HepG2 (cell line): ENCODE measurements around the gene PLIN5. TPM values are rescaled to one million over a fixed set of nuclear protein-coding genes. Genes with fewer than 3 reads are reported as not detected.

Experiments used
- E2F5 ChIP-seq: sonication (generic); formaldehyde crosslinking; conservative IDR thresholded peaks from 2 replicates; pipeline ENCODE4 v1.4.0; 2020; ENCODE audit warnings: missing genetic modification reagents
- EP300 ChIP-seq, 3 experiments: sonication (generic) in 1 of 3; formaldehyde crosslinking in 1 of 3; IDR thresholded peaks; 2 replicates each; pipeline versions ENCODE4 v1.5.1 to v1.6.1; 2011 to 2020; ENCODE audit warnings: low read depth in 2 of 3, low read length in 2 of 3, borderline replicate concordance in 1 of 3, improper control_type of control experiment in 1 of 3, mild to moderate bottlenecking in 1 of 3, missing genetic modification reagents in 1 of 3, moderate library complexity in 1 of 3
- IKZF4 ChIP-seq: sonication (generic); formaldehyde crosslinking; IDR thresholded peaks from 2 replicates; pipeline ENCODE4 v1.5.1; 2020; ENCODE audit warnings: borderline replicate concordance, mild to moderate bottlenecking, low read depth, missing genetic modification reagents; ENCODE audit errors: not compliant biosample characterization
- MED1 ChIP-seq: sonication (generic); formaldehyde crosslinking; IDR thresholded peaks from 2 replicates; pipeline ENCODE4 v1.4.0; 2020; ENCODE audit warnings: missing genetic modification reagents
- MTF2 ChIP-seq: sonication (generic); formaldehyde crosslinking; IDR thresholded peaks from 2 replicates; pipeline ENCODE4 v1.5.0; 2020; ENCODE audit warnings: missing genetic modification reagents, borderline replicate concordance
- MZF1 ChIP-seq: sonication (generic); formaldehyde crosslinking; IDR thresholded peaks from 2 replicates; pipeline ENCODE4 v1.8.1; 2023; ENCODE audit warnings: mild to moderate bottlenecking, missing genetic modification reagents, borderline replicate concordance
- PAF1 ChIP-seq: IDR thresholded peaks from 2 replicates; pipeline ENCODE4 v1.6.1; 2016; ENCODE audit warnings: missing genetic modification reagents, missing compliant biosample characterization
- RBAK ChIP-seq: sonication (generic); formaldehyde crosslinking; IDR thresholded peaks from 2 replicates; pipeline ENCODE4 v1.5.1; 2020; ENCODE audit warnings: mild to moderate bottlenecking, missing genetic modification reagents
- SAP130 ChIP-seq: IDR thresholded peaks from 2 replicates; pipeline ENCODE4 v1.6.1; 2016; ENCODE audit warnings: low read depth
- SNAPC5 ChIP-seq: sonication (generic); formaldehyde crosslinking; IDR thresholded peaks from 2 replicates; pipeline ENCODE4 v1.8.1; 2023; ENCODE audit warnings: mild to moderate bottlenecking, missing genetic modification reagents, borderline replicate concordance
- SP1 ChIP-seq, 2 experiments: fragments of 450-650 bp in 1 of 2; sonication (generic) in 1 of 2; formaldehyde crosslinking in 1 of 2; IDR thresholded peaks; 2 replicates each; pipeline versions ENCODE4 v1.4.0 to v1.6.1; 2016 to 2020; ENCODE audit warnings: missing genetic modification reagents in 1 of 2
- ZNF510 ChIP-seq: sonication (generic); formaldehyde crosslinking; IDR thresholded peaks from 2 replicates; pipeline ENCODE4 v1.4.0; 2020; ENCODE audit warnings: low read depth, mild to moderate bottlenecking, missing genetic modification reagents
- ZNF747 ChIP-seq: sonication (generic); formaldehyde crosslinking; IDR thresholded peaks from 2 replicates; pipeline ENCODE4 v1.8.1; 2023; ENCODE audit warnings: missing genetic modification reagents, mild to moderate bottlenecking, borderline replicate concordance
- ZNF83 ChIP-seq: sonication (generic); formaldehyde crosslinking; IDR thresholded peaks from 2 replicates; pipeline ENCODE4 v1.4.0; 2020; ENCODE audit warnings: missing genetic modification reagents, mild to moderate bottlenecking, borderline replicate concordance
- polyA plus RNA-seq, 8 experiments: library from polyadenylated mRNA; depleted of rRNA in 3 of 8; stranded (reverse) in 7 of 8; unstranded in 1 of 8; fragments of >200 nt; fragmentation: Illumina TruSeq in 4 of 8; extraction: Trizol in 4 of 8; gene quantifications; 2 replicates each; pipeline versions ENCODE4 v1.2.1 to v1.2.3, GENCODE V29; 2011 to 2016; ENCODE audit warnings: low read depth in 4 of 8, missing spikeins in 1 of 8, mixed read lengths in 1 of 8; ENCODE audit not compliant: insufficient read depth in 1 of 8
- total RNA-seq, 5 experiments: library from RNA; depleted of rRNA; stranded (reverse); fragments of >200 nt; fragmentation: Illumina TruSeq; extraction: Trizol; gene quantifications; 2 replicates each; pipeline ENCODE4 v1.2.3, GENCODE V29; 2016; ENCODE audit warnings: low read depth in 1 of 5
- TF ChIP-seq, protein P1 (sequence below): sonication (generic); formaldehyde crosslinking; IDR thresholded peaks from 2 replicates; pipeline ENCODE4 v1.4.0; 2020; ENCODE audit warnings: missing genetic modification reagents
- TF ChIP-seq, protein P2 (sequence below): sonication (generic); formaldehyde crosslinking; IDR thresholded peaks from 2 replicates; pipeline ENCODE4 v1.5.0; 2020; ENCODE audit warnings: mild to moderate bottlenecking, missing genetic modification reagents

PLIN5 gene
- total and polyA plus RNA-seq, 2 of the 13 experiments (the other 11 are each of a cell fraction or from before 2014, with no cell fraction given) = 1.8 to 4.8 TPM

GRCh38 chr19:4582980-4583842 lies 48.2 kb upstream of the PLIN5 start (continued):
- TF ChIP-seq ZNF510 (CRISPR knock-in tag) (no peak), SNAPC5 (no peak), ZNF83 (CRISPR knock-in tag) (no peak; the same call in 1 of the 2 replicates), SP1 (IDR thresholded peaks at IDR 0.05) (no peak), SP1 (CRISPR knock-in tag; IDR thresholded peaks at IDR 0.05) (0 out of 2 replicates have a peak, but pooled peaks have one; percentile 16), MED1 (CRISPR knock-in tag) (peak; percentile 36; the same call in 1 of the 2 replicates), ZNF747 (CRISPR knock-in tag) (peak; percentile 10; the same call in 1 of the 2 replicates), PAF1 (CRISPR knock-in tag) (no peak), MTF2 (CRISPR knock-in tag) (no peak), EP300 (IDR thresholded peaks at IDR 0.05; ENCODE audit: low read depth in 2 of 2, low read length in 2 of 2) (peak in 1 of 2 experiments; percentile 17; a peak in 1 of 4 replicates), EP300 (CRISPR knock-in tag; IDR thresholded peaks at IDR 0.05; ENCODE audit: borderline replicate concordance) (peak; percentile 12; the same call in 1 of the 2 replicates), E2F5 (CRISPR knock-in tag) (peak; percentile 56; the same call in 1 of the 2 replicates), MZF1 (CRISPR knock-in tag) (no peak), SAP130 (peak; percentile 64; the same call in 1 of the 2 replicates), IKZF4 (CRISPR knock-in tag) (no peak), RBAK (CRISPR knock-in tag) (no peak)
- TF ChIP-seq, protein P1, sequence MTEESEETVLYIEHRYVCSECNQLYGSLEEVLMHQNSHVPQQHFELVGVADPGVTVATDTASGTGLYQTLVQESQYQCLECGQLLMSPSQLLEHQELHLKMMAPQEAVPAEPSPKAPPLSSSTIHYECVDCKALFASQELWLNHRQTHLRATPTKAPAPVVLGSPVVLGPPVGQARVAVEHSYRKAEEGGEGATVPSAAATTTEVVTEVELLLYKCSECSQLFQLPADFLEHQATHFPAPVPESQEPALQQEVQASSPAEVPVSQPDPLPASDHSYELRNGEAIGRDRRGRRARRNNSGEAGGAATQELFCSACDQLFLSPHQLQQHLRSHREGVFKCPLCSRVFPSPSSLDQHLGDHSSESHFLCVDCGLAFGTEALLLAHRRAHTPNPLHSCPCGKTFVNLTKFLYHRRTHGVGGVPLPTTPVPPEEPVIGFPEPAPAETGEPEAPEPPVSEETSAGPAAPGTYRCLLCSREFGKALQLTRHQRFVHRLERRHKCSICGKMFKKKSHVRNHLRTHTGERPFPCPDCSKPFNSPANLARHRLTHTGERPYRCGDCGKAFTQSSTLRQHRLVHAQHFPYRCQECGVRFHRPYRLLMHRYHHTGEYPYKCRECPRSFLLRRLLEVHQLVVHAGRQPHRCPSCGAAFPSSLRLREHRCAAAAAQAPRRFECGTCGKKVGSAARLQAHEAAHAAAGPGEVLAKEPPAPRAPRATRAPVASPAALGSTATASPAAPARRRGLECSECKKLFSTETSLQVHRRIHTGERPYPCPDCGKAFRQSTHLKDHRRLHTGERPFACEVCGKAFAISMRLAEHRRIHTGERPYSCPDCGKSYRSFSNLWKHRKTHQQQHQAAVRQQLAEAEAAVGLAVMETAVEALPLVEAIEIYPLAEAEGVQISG (CRISPR knock-in tag) = no peak
- TF ChIP-seq, protein P2, sequence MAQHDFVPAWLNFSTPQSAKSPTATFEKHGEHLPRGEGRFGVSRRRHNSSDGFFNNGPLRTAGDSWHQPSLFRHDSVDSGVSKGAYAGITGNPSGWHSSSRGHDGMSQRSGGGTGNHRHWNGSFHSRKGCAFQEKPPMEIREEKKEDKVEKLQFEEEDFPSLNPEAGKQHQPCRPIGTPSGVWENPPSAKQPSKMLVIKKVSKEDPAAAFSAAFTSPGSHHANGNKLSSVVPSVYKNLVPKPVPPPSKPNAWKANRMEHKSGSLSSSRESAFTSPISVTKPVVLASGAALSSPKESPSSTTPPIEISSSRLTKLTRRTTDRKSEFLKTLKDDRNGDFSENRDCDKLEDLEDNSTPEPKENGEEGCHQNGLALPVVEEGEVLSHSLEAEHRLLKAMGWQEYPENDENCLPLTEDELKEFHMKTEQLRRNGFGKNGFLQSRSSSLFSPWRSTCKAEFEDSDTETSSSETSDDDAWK (CRISPR knock-in tag) = no peak
